GM19351 (cell line): Measurements from ENCODE around the gene PLBD2.

ENCODE experiments used
- ATAC-seq: cut with Tn5 transposase; IDR thresholded peaks from one replicate; pipeline ENCODE4 v1.9.1; 2021; ENCODE audit warnings: mild to moderate bottlenecking, moderate library complexity; ENCODE audit not compliant: unreplicated experiment

PLBD2 gene, protein sequence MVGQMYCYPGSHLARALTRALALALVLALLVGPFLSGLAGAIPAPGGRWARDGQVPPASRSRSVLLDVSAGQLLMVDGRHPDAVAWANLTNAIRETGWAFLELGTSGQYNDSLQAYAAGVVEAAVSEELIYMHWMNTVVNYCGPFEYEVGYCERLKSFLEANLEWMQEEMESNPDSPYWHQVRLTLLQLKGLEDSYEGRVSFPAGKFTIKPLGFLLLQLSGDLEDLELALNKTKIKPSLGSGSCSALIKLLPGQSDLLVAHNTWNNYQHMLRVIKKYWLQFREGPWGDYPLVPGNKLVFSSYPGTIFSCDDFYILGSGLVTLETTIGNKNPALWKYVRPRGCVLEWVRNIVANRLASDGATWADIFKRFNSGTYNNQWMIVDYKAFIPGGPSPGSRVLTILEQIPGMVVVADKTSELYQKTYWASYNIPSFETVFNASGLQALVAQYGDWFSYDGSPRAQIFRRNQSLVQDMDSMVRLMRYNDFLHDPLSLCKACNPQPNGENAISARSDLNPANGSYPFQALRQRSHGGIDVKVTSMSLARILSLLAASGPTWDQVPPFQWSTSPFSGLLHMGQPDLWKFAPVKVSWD

DNA sequence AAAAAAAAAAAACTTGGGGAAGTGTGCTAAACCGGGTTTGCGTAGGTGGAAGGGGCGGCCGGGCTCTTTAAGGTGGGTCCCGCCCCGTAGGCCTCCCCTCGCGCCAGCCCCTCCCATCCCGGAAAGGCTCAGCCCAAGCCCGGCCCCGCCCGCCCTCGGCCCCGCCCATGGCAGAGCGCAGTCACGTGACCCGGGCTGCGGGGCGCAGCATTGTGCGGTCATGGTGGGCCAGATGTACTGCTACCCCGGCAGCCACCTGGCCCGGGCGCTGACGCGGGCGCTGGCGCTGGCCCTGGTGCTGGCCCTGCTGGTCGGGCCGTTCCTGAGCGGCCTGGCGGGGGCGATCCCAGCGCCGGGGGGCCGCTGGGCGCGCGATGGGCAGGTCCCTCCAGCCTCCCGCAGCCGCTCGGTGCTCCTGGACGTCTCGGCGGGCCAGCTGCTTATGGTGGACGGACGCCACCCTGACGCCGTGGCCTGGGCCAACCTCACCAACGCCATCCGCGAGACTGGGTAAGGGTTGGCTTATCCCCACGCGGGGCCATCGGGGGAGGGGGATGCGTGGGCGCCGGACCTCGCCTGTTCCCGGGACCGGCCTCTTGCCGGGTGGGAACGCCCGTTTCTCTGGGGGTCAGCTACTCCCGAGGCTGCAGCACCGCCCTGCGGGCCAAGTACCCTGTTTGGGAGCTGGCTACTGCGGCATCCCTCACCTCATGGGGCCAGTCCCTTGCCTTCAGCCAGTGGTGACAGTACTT, at the start of gene PLBD2:
Gene PLBD2 (plus strand): TSS at position 207 of the 752 bp plus-strand sequence. CDS start 14 bp downstream, at position 221.
- peak; percentile 88 for ATAC-seq

DNA sequence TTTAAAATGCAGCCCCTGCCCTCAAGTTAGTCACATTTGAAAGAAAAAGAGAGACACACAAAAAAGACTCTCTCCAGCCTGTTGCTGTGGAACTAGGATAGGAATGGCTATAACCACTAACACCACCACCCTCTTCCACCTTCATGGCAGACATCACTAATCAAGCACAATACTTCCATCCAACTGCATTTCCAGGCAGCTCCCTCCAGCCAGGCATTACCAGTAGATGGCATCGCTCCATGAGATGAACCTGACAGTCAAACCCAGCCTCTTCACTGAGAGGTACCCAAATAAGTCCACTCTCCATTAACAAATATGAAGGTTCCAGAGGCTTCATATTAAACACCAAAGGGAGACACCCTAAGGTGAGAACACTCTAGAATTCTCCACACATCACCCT, 47.9 kb upstream of the PLBD2 start:
- no peak for ATAC-seq

DNA sequence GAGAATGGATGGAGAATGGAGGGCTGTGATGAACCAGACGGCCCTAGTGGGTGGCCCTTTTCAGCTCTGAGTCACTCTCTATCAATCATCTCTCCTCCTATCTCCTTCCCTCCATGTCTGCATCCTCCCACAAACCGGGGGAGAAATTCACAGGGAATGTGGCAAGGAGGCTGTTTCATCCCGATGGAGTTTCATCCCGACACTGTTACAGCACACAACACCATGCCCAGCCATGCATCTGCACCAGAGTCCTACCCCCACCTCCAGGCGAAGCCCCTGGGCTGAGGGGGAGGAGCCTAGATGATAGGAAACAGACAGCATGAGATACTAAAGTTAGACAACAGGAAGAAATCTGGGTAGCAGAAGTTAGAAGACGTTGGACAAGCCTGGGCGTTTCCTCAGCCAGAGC, 44.3 kb upstream of the PLBD2 start:
- ATAC-seq, result no peak

DNA sequence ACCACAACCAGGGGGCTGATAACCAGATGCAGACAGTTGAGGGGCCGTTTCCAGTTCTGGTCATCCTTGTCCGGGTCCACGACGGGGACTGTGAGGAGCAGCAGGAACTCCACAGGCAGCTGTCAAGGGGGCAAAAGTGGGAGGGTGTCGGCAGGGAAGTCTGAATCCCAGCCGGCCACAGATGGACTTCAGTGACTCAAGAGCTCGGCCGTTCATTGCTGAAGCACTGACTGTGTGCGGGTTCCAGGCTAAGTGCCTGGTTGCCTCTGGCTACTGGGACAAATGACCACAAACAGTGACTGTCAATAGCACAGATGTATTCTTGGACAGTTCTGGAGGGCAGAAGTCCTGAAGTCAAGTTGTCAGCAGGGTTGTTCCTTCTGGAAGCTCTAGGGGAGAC, 43.0 kb upstream of the PLBD2 start:
- no peak for ATAC-seq

DNA sequence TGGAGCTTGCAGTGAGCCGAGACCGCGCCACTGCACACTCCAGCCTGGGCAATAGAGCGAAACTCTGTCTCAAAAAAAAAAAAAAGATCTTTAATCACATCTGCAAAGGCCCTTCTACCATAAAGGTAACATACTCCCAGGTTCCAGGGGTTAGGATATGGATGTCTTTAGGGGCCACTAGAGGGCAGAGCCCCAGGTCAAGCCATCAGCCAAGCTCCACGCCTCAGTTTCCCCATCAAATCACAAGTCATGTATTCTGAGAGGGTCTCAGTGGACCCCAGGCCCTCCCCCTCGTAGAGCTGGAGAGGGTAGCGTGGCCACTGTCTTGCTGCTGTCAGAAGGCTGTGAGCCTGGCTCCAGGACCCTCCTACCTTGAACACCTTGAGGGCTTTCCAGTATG, 42.2 kb upstream of the PLBD2 start:
- ATAC-seq, result no peak

DNA sequence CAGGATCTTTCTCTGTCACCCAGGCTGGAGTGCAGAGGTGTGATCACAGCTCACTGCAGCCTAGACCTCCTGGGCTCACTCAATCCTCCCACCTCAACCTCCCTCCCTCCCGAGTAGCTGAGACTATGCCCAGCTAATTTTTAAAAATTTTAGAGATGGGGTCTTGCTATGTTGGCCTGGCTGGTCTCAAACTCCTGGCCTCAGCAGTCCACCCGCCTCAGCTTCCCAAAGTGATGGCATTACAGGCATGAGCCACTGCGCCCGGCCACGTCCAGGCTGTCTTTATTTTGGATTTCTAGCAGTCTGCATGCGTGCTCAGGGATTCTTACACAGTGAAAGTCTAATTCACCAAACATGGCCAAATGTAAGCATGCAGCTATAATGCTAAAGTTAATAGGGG, 41.3 kb upstream of the PLBD2 start:
- ATAC-seq, result no peak

DNA sequence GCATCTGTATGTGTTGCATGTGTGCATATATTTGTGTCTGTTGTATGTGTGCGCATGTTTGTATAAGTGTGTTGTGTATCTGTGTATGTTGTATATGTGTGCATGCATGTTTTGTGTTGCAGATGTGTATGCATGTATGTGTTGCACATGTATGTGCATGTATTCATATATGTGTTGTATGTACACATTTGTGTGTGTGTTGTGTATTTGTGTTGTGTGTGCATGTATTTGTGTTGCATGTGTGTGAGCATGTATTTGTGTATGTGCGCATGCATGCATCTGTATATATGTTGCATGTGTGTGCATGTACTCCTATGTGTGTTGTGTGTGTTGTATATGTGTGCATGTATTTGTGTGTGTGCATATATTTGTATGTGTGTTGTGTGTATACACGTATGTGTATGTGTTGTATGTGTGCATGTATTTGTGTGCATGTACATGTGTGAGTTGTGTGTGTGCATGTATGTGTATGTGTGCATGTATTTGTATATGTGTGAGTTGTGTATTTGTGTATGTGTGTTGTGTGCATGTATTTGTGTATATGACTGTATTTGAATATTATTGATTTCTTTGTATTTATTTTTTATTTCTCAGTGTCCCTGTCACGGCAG, 40.2 kb upstream of the PLBD2 start:
- ATAC-seq, result no peak

DNA sequence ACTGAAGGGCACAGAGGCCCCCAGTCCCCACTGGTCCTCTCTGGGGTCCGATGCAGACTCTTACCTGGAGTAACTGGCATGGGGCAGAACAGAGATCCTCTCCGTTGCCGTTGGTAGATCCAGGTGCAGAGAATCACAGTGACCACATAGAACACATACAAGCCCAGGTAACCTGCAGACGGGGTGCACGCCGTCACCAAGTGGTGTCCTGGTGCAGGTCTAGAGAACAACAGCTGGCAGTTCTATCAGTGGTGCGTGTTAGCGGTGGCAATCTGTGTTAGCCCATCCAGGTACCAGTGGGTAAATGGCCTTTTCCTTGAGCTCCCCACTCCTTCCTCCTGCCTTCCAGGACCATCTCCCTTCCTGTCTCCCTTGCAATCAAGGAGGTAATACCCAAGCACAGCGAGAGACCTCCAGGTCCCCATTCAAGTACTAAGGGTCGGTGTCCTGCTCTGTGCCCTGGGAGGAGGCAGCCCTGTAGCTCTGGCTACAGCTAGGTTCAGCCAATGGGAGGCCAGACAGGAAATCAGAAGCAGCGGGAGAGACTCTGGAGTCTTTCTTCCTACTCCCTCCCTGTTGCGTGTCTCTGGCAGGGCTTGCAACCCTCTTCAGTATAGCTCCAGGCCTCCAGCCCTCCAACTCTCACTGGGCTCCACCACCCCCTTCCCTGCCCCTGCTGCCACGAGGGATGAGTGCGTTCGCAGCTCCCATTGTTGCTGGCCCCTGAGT, 39.3 kb upstream of the PLBD2 start:
- no peak for ATAC-seq

DNA sequence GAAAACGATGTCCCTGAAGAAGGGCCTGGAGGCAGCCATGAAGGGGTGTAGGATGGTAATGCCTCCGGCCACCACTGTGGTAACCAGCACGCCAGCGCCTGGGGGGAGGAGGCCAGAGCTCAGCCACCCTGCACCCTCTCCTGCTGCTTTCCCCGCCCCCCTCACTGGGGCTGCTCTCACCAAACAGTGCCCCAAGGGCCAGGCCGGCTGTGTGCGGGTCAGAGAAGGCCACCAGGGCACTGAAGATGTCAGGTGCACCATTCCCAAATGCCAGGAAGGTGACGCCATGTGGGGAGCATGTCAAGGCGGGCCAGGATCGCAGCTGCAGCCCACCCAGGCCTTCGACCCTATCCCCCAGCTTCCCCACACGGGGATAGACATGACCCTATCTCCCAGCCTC, 38.0 kb upstream of the PLBD2 start:
- no peak for ATAC-seq

DNA sequence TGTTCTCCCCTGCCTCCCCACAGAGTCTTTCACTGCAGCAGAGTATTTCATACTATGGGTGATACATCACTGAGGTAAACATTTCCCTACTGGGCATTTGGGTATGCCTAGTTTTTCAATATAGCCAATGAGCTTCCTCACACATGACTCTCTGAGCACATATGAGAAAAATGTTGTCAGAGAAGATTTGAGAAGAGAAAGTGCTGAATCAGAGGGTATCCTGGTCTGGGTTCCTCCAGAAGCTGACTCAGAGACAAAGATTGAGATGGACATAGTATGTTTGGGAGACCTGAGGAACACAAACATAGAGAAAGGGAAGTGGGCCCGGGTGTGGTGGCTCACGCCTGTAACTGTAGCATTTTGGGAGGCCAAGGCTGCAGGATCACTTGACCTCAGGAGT, 36.0 kb upstream of the PLBD2 start:
- no peak for ATAC-seq

DNA sequence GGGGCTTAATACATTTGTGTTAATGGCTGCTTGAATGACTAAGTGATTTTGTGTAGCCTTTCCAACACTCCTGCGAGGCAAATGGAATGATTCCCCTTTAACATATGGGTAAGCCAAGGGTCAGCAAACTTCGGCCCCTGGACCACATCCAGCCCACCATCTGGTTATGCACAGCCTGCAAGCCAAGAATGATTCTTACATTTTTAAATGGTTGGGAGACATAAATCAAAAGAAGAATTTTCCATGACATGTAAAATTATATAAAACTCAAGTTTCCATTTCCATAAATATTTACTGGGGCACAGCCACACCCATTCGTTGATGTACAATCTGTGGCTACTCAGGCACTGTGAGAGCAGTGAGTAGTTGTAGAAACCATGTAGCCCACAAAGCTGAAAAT, 32.5 kb upstream of the PLBD2 start:
- ATAC-seq, result no peak

DNA sequence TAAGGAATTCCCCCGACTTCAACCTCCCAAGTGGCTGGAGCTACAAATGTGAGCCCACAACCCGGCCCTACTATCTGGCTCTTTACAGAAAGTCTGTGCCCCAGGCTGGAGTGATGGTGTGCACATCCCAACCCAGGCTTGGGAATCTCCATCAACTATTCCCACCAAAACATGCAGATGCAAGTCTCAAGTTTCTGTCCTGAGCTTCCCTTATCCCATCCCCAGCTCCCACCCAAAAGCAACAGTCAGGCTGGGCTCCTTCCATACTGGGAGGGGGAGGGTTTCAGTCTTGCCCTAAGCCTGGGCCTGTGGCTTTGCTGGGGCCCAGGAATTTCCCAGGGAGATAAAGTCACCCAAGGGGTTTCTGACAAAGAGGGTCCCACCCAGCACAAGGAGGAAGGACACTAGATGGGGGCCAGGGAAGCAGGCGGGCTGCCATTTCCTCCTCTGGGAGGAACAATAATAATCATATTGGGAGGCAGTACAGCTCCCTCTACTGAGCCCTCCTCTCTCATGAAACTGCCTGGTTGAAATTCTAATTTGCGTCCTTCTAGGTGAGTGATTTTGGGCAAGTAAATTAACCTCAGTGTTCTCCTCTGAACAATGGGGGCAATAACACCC, 31.5 kb upstream of the PLBD2 start:
- ATAC-seq, result no peak

DNA sequence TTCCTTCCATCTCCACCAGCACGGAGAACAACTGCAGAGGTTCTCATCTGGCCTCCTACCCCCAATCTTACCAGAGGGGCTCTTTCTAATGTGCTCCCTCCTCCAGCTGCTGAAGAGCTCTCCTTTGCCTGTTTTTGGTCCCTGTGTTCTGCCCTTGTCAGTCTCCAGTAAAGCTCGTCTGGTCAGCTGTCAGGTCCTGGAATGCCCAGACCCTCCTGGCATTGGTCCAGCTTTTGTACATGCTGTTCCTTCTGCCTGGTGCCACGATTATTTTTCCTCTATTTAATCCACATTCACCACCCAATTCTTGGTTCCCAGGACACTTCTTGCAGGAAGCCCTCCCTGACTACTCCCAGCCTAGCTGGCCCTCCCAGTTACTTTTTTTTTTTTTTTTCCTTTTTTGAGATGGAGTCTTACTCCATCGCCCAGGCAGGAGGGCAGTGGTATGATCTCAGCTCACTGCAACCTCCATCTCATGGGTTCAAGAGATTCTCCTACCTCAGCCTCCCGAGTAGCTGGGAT, 30.0 kb upstream of the PLBD2 start:
- no peak for ATAC-seq

DNA sequence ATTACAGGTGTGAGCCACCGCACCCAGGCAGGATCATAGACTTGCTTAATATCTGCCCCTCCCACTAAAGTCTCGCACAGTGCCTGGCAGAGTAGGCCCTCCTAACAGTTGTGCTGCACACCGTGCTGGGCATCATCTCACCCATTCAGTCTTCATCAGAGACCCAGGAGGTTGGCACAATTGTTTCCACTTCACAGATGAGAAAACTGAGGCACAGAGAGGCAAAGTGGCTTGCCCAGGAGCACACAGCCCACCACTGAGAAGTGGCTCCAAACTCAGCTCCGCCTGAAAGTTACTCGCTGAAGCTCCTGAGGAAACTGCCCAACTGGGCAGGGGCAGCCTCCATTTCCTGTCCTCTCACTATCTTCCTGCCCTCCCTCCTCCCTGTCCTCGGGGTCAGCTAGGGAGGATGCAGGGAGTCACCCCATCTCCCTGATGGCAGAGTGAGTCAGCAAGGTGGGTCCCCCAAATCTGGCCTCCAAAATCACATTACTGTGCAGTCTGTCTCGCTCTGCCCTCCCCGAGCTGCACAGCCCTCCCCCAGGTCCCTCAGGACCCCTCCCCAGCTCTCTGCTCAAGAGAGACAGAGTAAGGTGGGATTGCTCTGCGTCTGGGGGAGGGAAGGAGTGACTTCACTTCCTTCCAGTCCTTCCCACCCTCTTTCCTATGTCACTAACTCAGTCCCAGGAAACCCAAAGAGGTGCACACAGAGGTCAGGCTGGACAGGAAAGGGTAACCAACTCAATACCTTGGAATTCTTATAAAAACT, 29.2 kb upstream of the PLBD2 start:
- ATAC-seq, result no peak

DNA sequence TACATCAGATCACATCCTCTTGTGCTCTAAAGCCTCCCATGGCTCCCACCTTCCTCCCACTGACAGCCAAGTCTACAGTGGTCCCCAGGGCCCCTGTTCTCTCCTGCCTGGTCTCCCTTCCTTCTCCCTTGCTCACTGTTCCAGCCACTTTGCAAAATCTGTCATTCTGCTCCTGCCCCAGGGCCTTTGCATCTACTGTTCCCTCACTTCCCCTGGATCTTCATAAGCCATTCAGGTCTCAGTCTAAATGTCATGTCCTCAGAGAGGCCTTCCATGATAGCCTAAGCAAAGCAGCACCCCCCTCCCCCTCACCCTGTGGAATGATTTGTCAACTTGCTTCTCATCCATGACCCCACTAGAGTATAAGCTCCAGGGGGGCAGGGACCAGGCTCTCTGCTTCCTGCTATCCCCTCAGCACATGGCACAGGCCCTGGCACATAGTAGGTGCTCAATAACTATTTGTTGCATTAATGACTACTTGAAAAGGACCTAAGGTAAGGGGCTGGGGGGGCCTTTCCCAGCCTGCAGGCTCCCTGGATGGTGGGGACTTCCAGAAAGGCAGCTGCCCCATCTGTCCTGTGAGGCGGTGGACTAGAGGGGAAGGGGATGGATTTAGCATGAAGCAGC, 28.5 kb upstream of the PLBD2 start:
- no peak for ATAC-seq

DNA sequence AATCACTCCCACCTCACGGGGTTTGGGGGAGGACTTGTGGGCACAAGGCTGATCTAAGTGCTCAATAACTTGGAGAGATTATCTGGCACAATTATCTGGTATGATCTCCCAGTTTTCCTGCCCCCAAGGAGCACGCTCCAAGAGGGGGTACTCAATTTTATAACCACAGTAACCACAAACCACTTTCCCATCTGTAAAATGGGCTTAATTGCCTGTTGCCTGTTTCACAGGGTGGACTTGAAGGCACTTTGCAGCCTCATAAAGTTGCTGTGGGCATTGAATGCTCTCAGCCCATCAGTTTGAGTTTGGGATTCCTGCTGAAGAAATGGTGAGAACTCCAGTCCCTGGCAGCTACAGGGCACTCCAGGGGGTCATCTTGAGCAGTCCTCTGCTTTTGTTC, 27.9 kb upstream of the PLBD2 start:
- no peak for ATAC-seq

DNA sequence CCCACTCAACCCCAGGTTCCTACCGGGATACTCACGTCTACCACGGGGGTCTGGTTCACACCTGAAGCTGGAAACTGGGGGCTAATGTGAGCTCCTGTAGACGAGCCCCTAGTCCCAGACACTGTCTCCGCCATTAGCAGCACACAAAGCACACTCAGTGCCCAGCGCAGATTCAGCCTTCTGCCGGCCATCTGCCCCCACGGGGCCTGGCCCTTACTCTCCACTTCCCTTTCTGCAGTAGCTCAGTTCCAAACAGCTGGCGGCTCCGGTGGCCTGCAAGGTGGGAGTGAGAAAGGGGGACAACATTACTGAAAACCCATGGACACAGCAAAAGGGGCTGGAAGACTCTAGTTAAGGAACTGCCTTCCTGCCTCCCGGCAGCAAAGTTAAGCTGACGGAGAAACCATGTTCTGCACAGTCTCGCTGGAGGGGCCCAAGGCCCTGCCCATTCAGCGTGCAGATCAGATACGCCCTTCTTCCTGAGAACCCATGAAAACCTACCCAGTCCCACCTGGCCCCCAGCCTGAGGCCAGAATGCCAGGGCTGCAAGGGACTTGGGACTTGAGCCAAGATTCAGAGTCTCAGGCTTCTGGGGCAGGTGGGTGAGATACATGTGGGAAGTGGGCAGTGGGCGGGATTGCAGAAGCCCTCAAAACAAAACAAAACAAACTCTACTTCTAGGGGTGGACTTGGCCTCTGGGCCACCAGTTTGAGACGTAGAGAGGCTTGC, 25.5 kb upstream of the PLBD2 start:
- no peak for ATAC-seq

DNA sequence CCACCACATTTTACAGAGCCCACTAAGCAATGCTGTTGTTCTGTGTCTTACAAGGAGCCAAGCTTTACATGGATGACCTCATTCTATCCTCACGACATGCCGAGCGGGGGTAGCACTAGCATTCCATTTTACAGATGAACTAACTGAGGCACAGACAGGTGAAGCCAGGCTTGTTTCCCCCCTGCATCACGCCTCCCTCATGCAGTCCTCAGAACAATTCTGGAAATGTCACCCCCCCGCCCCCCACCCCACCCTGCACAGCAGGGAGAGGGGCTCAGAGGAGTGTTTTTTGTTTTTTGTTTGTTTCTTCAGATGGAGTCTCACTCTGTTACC, 25.0 kb upstream of the PLBD2 start:
- no peak for ATAC-seq
